Small intestine (tissue), 7 donors: ENCODE measurements around the gene BAD. TPM values are rescaled to one million over a fixed set of nuclear protein-coding genes. Genes with fewer than 3 reads are reported as not detected.

Source experiments
- DNase-seq, 2 donors: peaks; one replicate each; pipeline versions ENCODE4 v3.0.0 to v3.0.0-alpha.2; 2013
- FAIRE-seq: peaks from 2 replicates; lab custom pipeline; 2012; peaks lifted over from hg19 to GRCh38; lab: Jason Lieb, UNC
- H3K27ac ChIP-seq, 3 donors: one replicate each; pipeline ENCODE4 v1.5.1; 2013; ENCODE audit warnings: low read length in 2 of 3, mild to moderate bottlenecking in 2 of 3, control low read depth in 1 of 3, inconsistent platforms in 1 of 3, low read depth in 1 of 3, moderate library complexity in 1 of 3
- H3K27me3 ChIP-seq, 3 donors: one replicate each; pipeline ENCODE4 v1.6.1; 2013; ENCODE audit warnings: low read length in 3 of 3, inconsistent platforms in 1 of 3; ENCODE audit not compliant: control insufficient read depth in 3 of 3, insufficient read depth in 3 of 3
- H3K36me3 ChIP-seq, 3 donors: one replicate each; pipeline ENCODE4 v1.6.1; 2013; ENCODE audit warnings: low read length in 3 of 3, inconsistent platforms in 1 of 3, low read depth in 1 of 3, mild to moderate bottlenecking in 1 of 3, moderate library complexity in 1 of 3; ENCODE audit not compliant: control insufficient read depth in 3 of 3, insufficient read depth in 2 of 3
- H3K4me1 ChIP-seq, 3 donors: one replicate each; pipeline ENCODE4 v1.6.1; 2013; ENCODE audit warnings: low read length in 2 of 3, inconsistent platforms in 1 of 3, low read depth in 1 of 3, mild to moderate bottlenecking in 1 of 3, moderate library complexity in 1 of 3; ENCODE audit not compliant: control insufficient read depth in 3 of 3, insufficient read depth in 2 of 3
- H3K4me3 ChIP-seq, 3 donors: one replicate each; pipeline ENCODE4 v1.5.1; 2013; ENCODE audit warnings: low read length in 3 of 3, control low read depth in 1 of 3, inconsistent platforms in 1 of 3, low read depth in 1 of 3, mild to moderate bottlenecking in 1 of 3, moderate library complexity in 1 of 3
- H3K9me3 ChIP-seq, 2 donors: one replicate each; pipeline ENCODE4 v1.6.1; 2013; ENCODE audit warnings: low read depth in 1 of 2, low read length in 1 of 2; ENCODE audit not compliant: control insufficient read depth in 2 of 2, insufficient read depth in 1 of 2
- WGBS, 3 donors: extraction: QIAGEN DNeasy Blood & Tissue Kit; methylation state at CpG; one replicate each; pipeline ENCODE4 v1.1.7; 2013; 5-methylcytosine and 5-hydroxymethylcytosine counted together
- polyA plus RNA-seq, 4 donors: library from polyadenylated mRNA; stranded (reverse) in 3 of 4; unstranded in 1 of 4; fragments of 200-250 nt in 3 of 4; fragments of 120-200 nt in 1 of 4; gene quantifications; one replicate each; pipeline versions ENCODE4 v1.2.1 to v1.2.3, GENCODE V29; 2013
- donor health status: healthy with polysubstance abuse.
- donor health status: control.
- donor health status: control.
- donor health status: Bipolar disorder and iron deficiency.
- donor health status: healthy.

BAD gene
- polyA plus RNA-seq, 4 donors: 41.2 to 98.6 (median 74.1) TPM

- DNase-seq (no peak), FAIRE-seq (no peak)
- H3K4me3 ChIP-seq: no peak overlapping the region
- no peaks in the 10 kb centered on the region for H3K9me3 ChIP-seq
- peaks cover 11 to 51% (median 17%) of the 10 kb centered on the region in 3 donors for H3K27me3 ChIP-seq
- peaks cover 0 to 10% (median 0%) of the 10 kb centered on the region in 3 donors for H3K4me1 ChIP-seq
- no peak overlapping the region for H3K27ac ChIP-seq
- H3K36me3 ChIP-seq: peaks cover 0 to 16% (median 0%) of the 10 kb centered on the region in 3 donors
- WGBS, 3 donors: 48 to 53% (median 53%) methylated on average over 8 to 10 of the region's 10 CpGs
Observed at GRCh38 chr11:64290352-64291261, 6.1 kb upstream of the BAD start.

GRCh38 chr11:64289002-64289564 is 4.6 kb upstream of the BAD start:
- FAIRE-seq: no peak
- Histone ChIP-seq H3K9me3 (no peaks in the 10 kb centered on the region), H3K4me1 (peaks cover 0 to 13% (median 0%) of the 10 kb centered on the region in 3 donors), H3K27me3 (peaks cover 9 to 36% (median 10%) of the 10 kb centered on the region in 3 donors), H3K27ac (no peak overlapping the region), H3K4me3 (no peak overlapping the region), H3K36me3 (peaks cover 0 to 18% (median 0%) of the 10 kb centered on the region in 3 donors)
- WGBS, 3 donors: 91 to 93% (median 93%) methylated on average over 12 to 13 of the region's 13 CpGs
- DNase-seq: no peak

GRCh38 chr11:64288353-64288750 is 3.9 kb upstream of the BAD start:
- Histone ChIP-seq H3K4me3 (no peak overlapping the region), H3K27ac (no peak overlapping the region), H3K27me3 (peaks cover 7 to 29% (median 9%) of the 10 kb centered on the region in 3 donors), H3K36me3 (peaks cover 0 to 20% (median 0%) of the 10 kb centered on the region in 3 donors), H3K4me1 (peaks cover 0 to 21% (median under 1%) of the 10 kb centered on the region in 3 donors), H3K9me3 (no peaks in the 10 kb centered on the region)
- FAIRE-seq: no peak
- no peak for DNase-seq
- 89 to 99% (median 94%) methylated on average over 9 of the region's 9 CpGs for WGBS, 3 donors

- H3K27ac ChIP-seq: no peak overlapping the region
Observed at GRCh38 chr11:64287676-64288352, 3.3 kb upstream of the BAD start.

GRCh38 chr11:64286801-64287159 is 2.3 kb upstream of the BAD start:
- DNase-seq: no peak
- 81 to 92% (median 85%) methylated on average over 9 of the region's 9 CpGs for WGBS, 3 donors
- H3K4me3 ChIP-seq: no peak overlapping the region

More at GRCh38 chr11:64287676-64288352, 3.3 kb upstream of the BAD start:
- FAIRE-seq: no peak
- H3K36me3 ChIP-seq: peaks cover 0 to 25% (median 0%) of the 10 kb centered on the region in 3 donors
- H3K4me3 ChIP-seq: no peak overlapping the region
- peaks cover 7 to 24% (median 8%) of the 10 kb centered on the region in 3 donors for H3K27me3 ChIP-seq
- 95 to 96% (median 95%) methylated on average over 32 to 33 of the region's 33 CpGs for WGBS, 3 donors
- DNase-seq: no peak
- H3K9me3 ChIP-seq: no peaks in the 10 kb centered on the region
- H3K4me1 ChIP-seq: peaks cover 0 to 22% (median 4%) of the 10 kb centered on the region in 3 donors

GRCh38 chr11:64285885-64286800 is 1.7 kb upstream of the BAD start:
- H3K4me1 ChIP-seq: peaks cover 0 to 20% (median 4%) of the 10 kb centered on the region in 3 donors
- 24 to 28% (median 25%) methylated on average over 29 to 40 of the region's 40 CpGs for WGBS, 3 donors

More at GRCh38 chr11:64286801-64287159, 2.3 kb upstream of the BAD start:
- FAIRE-seq: no peak
- H3K27me3 ChIP-seq: peaks cover 2 to 16% (median 7%) of the 10 kb centered on the region in 3 donors
- no peak overlapping the region for H3K27ac ChIP-seq
- peaks cover 0 to 22% (median 4%) of the 10 kb centered on the region in 3 donors for H3K4me1 ChIP-seq
- H3K36me3 ChIP-seq: peaks cover 0 to 34% (median 0%) of the 10 kb centered on the region in 3 donors
- no peaks in the 10 kb centered on the region for H3K9me3 ChIP-seq

GRCh38 chr11:64284962-64285884 is 758 bp upstream of the BAD start, which contains the start of gene GPR137:
Gene GPR137 (plus strand): TSS chr11:64285848. CDS start chr11:64286525, 677 bp downstream.
- H3K4me3 ChIP-seq: peak within 1 kb of the TSS; percentile 67 to 79 (median 71)
- H3K36me3 ChIP-seq: peaks cover 0 to 43% (median 0%) of the 10 kb centered on the region in 3 donors
- no peaks in the 10 kb centered on the region for H3K9me3 ChIP-seq
- H3K27me3 ChIP-seq: peaks cover 0 to 4% (median 0%) of the 10 kb centered on the region in 3 donors
- no peak for FAIRE-seq
- WGBS, 3 donors: 0 to 1% (median 0%) methylated on average over 63 to 102 of the region's 102 CpGs
- peak within 1 kb of the TSS; percentile 95 to 98 (median 97) for H3K27ac ChIP-seq
- peaks cover 0 to 19% (median 4%) of the 10 kb centered on the region in 3 donors for H3K4me1 ChIP-seq
- DNase-seq: peak; percentile 80 to 96

More at GRCh38 chr11:64285885-64286800, 1.7 kb upstream of the BAD start:
- FAIRE-seq (no peak), DNase-seq (no peak)
- no peaks in the 10 kb centered on the region for H3K9me3 ChIP-seq
- H3K27ac ChIP-seq: peak overlapping the region in 2 of 3 donors; percentile 45 to 95
- peak overlapping the region; percentile 67 to 79 (median 71) for H3K4me3 ChIP-seq
- peaks cover 0 to 39% (median 0%) of the 10 kb centered on the region in 3 donors for H3K36me3 ChIP-seq
- peaks cover 0 to 13% (median 6%) of the 10 kb centered on the region in 3 donors for H3K27me3 ChIP-seq
